GM12878 (cell line): Measurements from ENCODE around the gene KLF12. TPM values are rescaled to one million over a fixed set of nuclear protein-coding genes. Genes with fewer than 3 reads are reported as not detected.

Experiments used
- ATAC-seq: fragments of 200-7000 bp; cut with Tn5 transposase; 3 replicates; pipeline ENCODE4 v1.9.1; 2020; ENCODE audit warnings: mild to moderate bottlenecking, moderate library complexity
- BruUV-seq: library from RNA; stranded (reverse); fragments of 400-500 nt; replicated peaks from 2 replicates; lab custom pipeline; 2021; lab: Mats Ljungman, UMichigan
- CTCF ChIA-PET: fragments of 300-600 bp; sonication (Branson Sonifier 250); formaldehyde crosslinking; extraction: SDS; loops from one replicate; lab custom pipeline; 2021; ENCODE audit warnings: inconsistent platforms; lab: Yijun Ruan, JAX
- POLR2A ChIA-PET: fragments of 350-600 bp; formaldehyde crosslinking; extraction: SDS; loops from one replicate; lab custom pipeline; 2021; ENCODE audit warnings: inconsistent platforms; lab: Charles Lee
- RAD21 ChIA-PET: fragments of 300-600 bp; sonication (Branson Sonifier 250); formaldehyde crosslinking; loops from one replicate; lab custom pipeline; 2023; ENCODE audit warnings: antibody characterized with exemption; ENCODE audit not compliant: unreplicated experiment; lab: Charles Lee
- SMC1A ChIA-PET: fragments of 300-600 bp; sonication (Branson Sonifier 250); formaldehyde crosslinking; loops from one replicate; lab custom pipeline; 2023; ENCODE audit not compliant: unreplicated experiment, uncharacterized antibody; lab: Charles Lee
- DNase-seq: peaks from one replicate; pipeline ENCODE4 v3.0.0-alpha.2; 2011; ENCODE audit warnings: low read depth, low spot score
- FAIRE-seq: peaks from 3 replicates; lab custom pipeline; 2011; peaks lifted over from hg19 to GRCh38; lab: Jason Lieb, UNC
- H2AFZ ChIP-seq: 2 replicates; pipeline ENCODE4 v1.6.0; 2011; ENCODE audit warnings: low read depth, low read length, control low read depth; ENCODE audit not compliant: control insufficient read depth
- H3K27ac ChIP-seq: 2 replicates; pipeline ENCODE4 v1.5.1; 2011; ENCODE audit warnings: control low read depth; ENCODE audit not compliant: control insufficient read depth, insufficient read depth
- H3K27me3 ChIP-seq, 2 experiments: replicated peaks in 1 of 2; 2 replicates each; pipeline versions ENCODE4 v1.6.0 to v1.6.1; 2011; ENCODE audit warnings: low read length in 1 of 2; ENCODE audit not compliant: control insufficient read depth in 2 of 2, insufficient read depth in 2 of 2
- H3K36me3 ChIP-seq, 2 experiments: 2 replicates each; pipeline ENCODE4 v1.5.1; 2011; ENCODE audit warnings: low read length in 1 of 2; ENCODE audit not compliant: control insufficient read depth in 2 of 2, insufficient read depth in 2 of 2
- H3K4me1 ChIP-seq: 2 replicates; pipeline ENCODE4 v1.6.1; 2011; ENCODE audit warnings: mild to moderate bottlenecking, low read length, moderate library complexity, mixed read lengths; ENCODE audit not compliant: control insufficient read depth, insufficient read depth
- H3K4me2 ChIP-seq: 2 replicates; pipeline ENCODE4 v1.6.0; 2011; ENCODE audit warnings: control low read depth; ENCODE audit not compliant: control insufficient read depth, insufficient read depth
- H3K4me3 ChIP-seq: fragments of 200-600 bp; sonication (generic); 2 replicates; pipeline ENCODE4 v1.5.1; 2016
- H3K79me2 ChIP-seq: 2 replicates; pipeline ENCODE4 v1.6.0; 2011; ENCODE audit warnings: low read length; ENCODE audit not compliant: control insufficient read depth, insufficient read depth
- H3K9ac ChIP-seq: 2 replicates; pipeline ENCODE4 v1.8.0; 2011; ENCODE audit warnings: low read length, control low read depth, mixed read lengths; ENCODE audit not compliant: control insufficient read depth, insufficient read depth
- H3K9me3 ChIP-seq: replicated peaks from 3 replicates; pipeline ENCODE4 v1.5.1; 2011; ENCODE audit warnings: mild to moderate bottlenecking, low read length; ENCODE audit not compliant: control insufficient read depth, insufficient read depth
- H4K20me1 ChIP-seq: 2 replicates; pipeline ENCODE4 v1.6.0; 2011; ENCODE audit not compliant: control insufficient read depth, insufficient read depth
- ATF3 ChIP-seq: IDR thresholded peaks from 2 replicates; pipeline ENCODE4 v1.6.1; 2011; ENCODE audit warnings: low read depth, mild to moderate bottlenecking, low read length, moderate library complexity, borderline replicate concordance; ENCODE audit errors: extremely low read depth
- BCL11A ChIP-seq: IDR thresholded peaks from 2 replicates; pipeline ENCODE4 v1.6.1; 2011; ENCODE audit warnings: low read depth, low read length
- IRF4 ChIP-seq: IDR thresholded peaks from 2 replicates; pipeline ENCODE4 v1.6.1; 2011; ENCODE audit warnings: low read depth, low read length
- MXI1 ChIP-seq: fragments of 150-350 bp; IDR thresholded peaks from 2 replicates; pipeline ENCODE4 v1.6.1; 2011; ENCODE audit warnings: low read depth, mild to moderate bottlenecking, inconsistent platforms, low read length, improper control_type of control experiment
- SMC3 ChIP-seq: IDR thresholded peaks from 2 replicates; pipeline ENCODE4 v1.6.1; 2011; ENCODE audit warnings: low read length, improper control_type of control experiment, borderline replicate concordance
- SUPT20H ChIP-seq: IDR thresholded peaks from 2 replicates; pipeline ENCODE4 v1.6.1; 2011; ENCODE audit warnings: low read depth, mild to moderate bottlenecking, low read length, moderate library complexity, borderline replicate concordance; ENCODE audit not compliant: control insufficient read depth
- WGBS: methylation state at CpG from one replicate; pipeline ENCODE4 v1.1.6; 2016; ENCODE audit warnings: low lambda C conversion rate; ENCODE audit not compliant: insufficient replicate concordance, insufficient coverage; ENCODE audit errors: missing lambda C conversion rate; 5-methylcytosine and 5-hydroxymethylcytosine counted together
- in situ Hi-C: fragments of 300-500 bp; cut with MboI; formaldehyde crosslinking; loops from 9 replicates; pipeline ENCODE4 v1.14.3; 2018; ENCODE audit warnings: mixed read lengths
- intact Hi-C: fragments of 100-400 bp; cut with micrococcal nuclease; formaldehyde crosslinking; loops from one replicate; pipeline ENCODE4 v1.14.2; 2022; ENCODE audit not compliant: unreplicated experiment
- polyA plus RNA-seq, 11 experiments: library from polyadenylated mRNA; depleted of rRNA in 4 of 11; unstranded in 6 of 11; stranded (reverse) in 5 of 11; fragments of >200 nt; fragmentation: Nextera tagmentation in 4 of 11; fragmentation: Illumina TruSeq in 1 of 11; extraction: Ambion mirVana in 4 of 11; extraction: Trizol in 1 of 11; gene quantifications; 1 replicate in 1 of 11; 2 replicates in 10 of 11; pipeline versions ENCODE4 v1.2.1 to v1.2.3, GENCODE V29; 2011 to 2016; ENCODE audit warnings: inconsistent platforms in 2 of 11, missing spikeins in 2 of 11, low read depth in 1 of 11
- total RNA-seq, 4 experiments: library from RNA; depleted of rRNA in 3 of 4; stranded (reverse); fragments of >200 nt in 3 of 4; fragmentation: Illumina TruSeq in 1 of 4; extraction: Trizol in 1 of 4; gene quantifications; 2 replicates each; pipeline versions ENCODE4 v1.2.1 to v1.2.3, GENCODE V29; 2013 to 2021
- TF ChIP-seq, protein P1 (sequence below): fragments of 450-650 bp; IDR thresholded peaks from 2 replicates; pipeline ENCODE4 v1.6.1; 2016; ENCODE audit warnings: mild to moderate bottlenecking

Gene KLF12
- total and polyA plus RNA-seq, 10 of the 15 experiments (the other 5 are each of a cell fraction or from before 2014, with no cell fraction given), result 0.11 to 11.4 (median 0.98) TPM

GRCh38 chr13:74090397-74090796 is 43.8 kb downstream of the KLF12 start:
- Histone ChIP-seq H3K4me2 (no peak overlapping the region), H3K36me3 (no peaks in the 10 kb centered on the region), H3K4me3 (no peak overlapping the region), H4K20me1 (no peaks in the 10 kb centered on the region), H3K9ac (no peak overlapping the region), H3K27me3 (no peaks in the 10 kb centered on the region), H3K79me2 (no peaks in the 10 kb centered on the region), H2AFZ (no peak overlapping the region), H3K9me3 (no peaks in the 10 kb centered on the region), H3K27ac (no peak overlapping the region), H3K4me1 (no peaks in the 10 kb centered on the region)
- no peak for ATAC-seq
- ChIA-PET SMC1A (interaction anchor here (1.0 to 1.2 kb wide), 3 partner anchors 8 to 15 kb away, joined by 3 read pairs; no protein-coding TSS in a partner anchor), POLR2A (no interaction called here), CTCF (interaction anchor here (1.3 kb wide), 1 partner anchor 49 kb away, joined by 3 read pairs; no protein-coding TSS in a partner anchor), RAD21 (interaction anchor here (0.7 kb wide), 1 partner anchor 194 kb away, joined by 3 read pairs; no protein-coding TSS in a partner anchor)
- in situ Hi-C loops (no loop called here), intact Hi-C loops (no loop called here)
- 3% methylated on average over 3 of the region's 3 CpGs for WGBS
- no peak for DNase-seq
- TF ChIP-seq IRF4 (no peak), SMC3 (no peak), SUPT20H (no peak), ATF3 (no peak), MXI1 (no peak), BCL11A (no peak)
- TF ChIP-seq, protein P1, sequence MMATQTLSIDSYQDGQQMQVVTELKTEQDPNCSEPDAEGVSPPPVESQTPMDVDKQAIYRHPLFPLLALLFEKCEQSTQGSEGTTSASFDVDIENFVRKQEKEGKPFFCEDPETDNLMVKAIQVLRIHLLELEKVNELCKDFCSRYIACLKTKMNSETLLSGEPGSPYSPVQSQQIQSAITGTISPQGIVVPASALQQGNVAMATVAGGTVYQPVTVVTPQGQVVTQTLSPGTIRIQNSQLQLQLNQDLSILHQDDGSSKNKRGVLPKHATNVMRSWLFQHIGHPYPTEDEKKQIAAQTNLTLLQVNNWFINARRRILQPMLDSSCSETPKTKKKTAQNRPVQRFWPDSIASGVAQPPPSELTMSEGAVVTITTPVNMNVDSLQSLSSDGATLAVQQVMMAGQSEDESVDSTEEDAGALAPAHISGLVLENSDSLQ, result no peak
- FAIRE-seq, result no peak
- no TSS peak for BruUV-seq
